Thoracic aorta (tissue), 2 donors: ENCODE measurements around the gene ATXN7. TPM values are rescaled to one million over a fixed set of nuclear protein-coding genes. Genes with fewer than 3 reads are reported as not detected.

ENCODE experiments used
- ATAC-seq: fragments of 150-250 bp; one replicate; pipeline ENCODE4 v1.8.0; 2017; ENCODE audit warnings: low read depth; ENCODE audit not compliant: insufficient number of reproducible peaks, low FRiP score
- DNase-seq: peaks from one replicate; pipeline ENCODE4 v3.0.0-alpha.2; 2020; ENCODE audit warnings: low spot score
- H3K27ac ChIP-seq, 2 donors: fragments of 200-600 bp; sonication (generic); 1 replicate in 1 of 2; 2 replicates in 1 of 2; pipeline ENCODE4 v1.5.1; 2016; ENCODE audit warnings: mild to moderate bottlenecking in 2 of 2, moderate library complexity in 2 of 2
- H3K27me3 ChIP-seq: fragments of 200-600 bp; sonication (generic); replicated peaks from 2 replicates; pipeline ENCODE4 v1.6.0; 2016; ENCODE audit warnings: mild to moderate bottlenecking; ENCODE audit not compliant: insufficient read depth
- H3K36me3 ChIP-seq: fragments of 200-600 bp; sonication (generic); one replicate; pipeline ENCODE4 v1.5.1; 2016
- H3K4me1 ChIP-seq, 2 donors: fragments of 200-600 bp; sonication (generic); 1 replicate in 1 of 2; 2 replicates in 1 of 2; pipeline versions ENCODE4 v1.5.1 to v1.6.0; 2016; ENCODE audit warnings: low read depth in 2 of 2, mild to moderate bottlenecking in 1 of 2; ENCODE audit not compliant: control insufficient read depth in 1 of 2
- H3K4me3 ChIP-seq: fragments of 200-600 bp; sonication (generic); 2 replicates; pipeline ENCODE4 v1.5.1; 2016; ENCODE audit warnings: mild to moderate bottlenecking
- H3K9me3 ChIP-seq: fragments of 200-600 bp; sonication (generic); 2 replicates; pipeline ENCODE4 v1.5.1; 2016
- CTCF ChIP-seq: fragments of 200-600 bp; sonication (generic); IDR thresholded peaks from one replicate; pipeline ENCODE4 v1.5.1; 2019; ENCODE audit warnings: antibody characterized with exemption
- total RNA-seq, 2 donors: library from RNA; depleted of rRNA; stranded (reverse); fragments of >200 nt; gene quantifications; one replicate each; pipeline versions ENCODE4 v1.1.0 to v1.2.3, GENCODE V29; 2016

The ATXN7 gene
- total RNA-seq, 2 donors from 2014 or later = 32.5 to 38.4 TPM

DNA sequence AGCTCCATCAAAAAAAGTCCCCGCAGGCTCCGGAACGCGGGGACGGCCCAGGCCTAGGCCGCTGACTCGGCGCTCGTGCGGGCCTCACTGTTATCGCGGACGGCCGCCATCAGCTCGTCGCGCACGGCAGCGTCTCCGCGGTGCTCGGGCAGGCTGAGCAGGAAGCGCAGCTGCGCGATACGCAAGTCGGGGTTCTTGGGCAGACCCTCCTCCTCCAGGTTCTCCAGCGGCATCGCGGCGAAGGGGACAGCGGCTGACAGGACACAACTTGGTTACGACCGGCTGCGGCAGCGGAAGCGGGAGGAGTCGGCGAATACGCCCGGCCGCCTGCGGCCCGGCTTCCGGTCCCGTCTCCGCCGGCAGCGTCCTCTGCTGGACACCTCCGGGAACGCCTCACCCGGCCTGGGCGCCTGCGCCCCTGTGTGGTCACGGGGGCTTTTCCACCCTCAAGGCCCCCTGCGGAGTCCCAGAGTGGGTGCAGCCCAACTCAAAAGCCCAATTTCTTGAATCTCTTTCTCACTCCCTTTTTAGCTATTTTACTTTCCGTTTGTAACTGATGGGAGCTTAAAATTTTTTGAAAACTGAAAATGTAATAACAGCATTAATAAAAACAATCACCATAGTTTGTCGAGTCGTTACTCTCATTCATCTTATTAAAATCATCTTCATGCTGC lies 159.7 kb downstream of the ATXN7 start, which contains the start of gene PSMD6:
PSMD6 (minus strand) TSS at position 308 of the 674 bp plus-strand sequence; CDS start at position 233, 75 bp downstream.
- Histone ChIP-seq H3K4me3 (peak within 1 kb of the TSS; percentile 91), H3K27ac (peak within 1 kb of the TSS; percentile 81 to 83), H3K4me1 (peaks cover 19 to 23% of the 10 kb centered on the region in 2 donors), H3K9me3 (no peaks in the 10 kb centered on the region), H3K36me3 (peaks cover 5% of the 10 kb centered on the region), H3K27me3 (no peaks in the 10 kb centered on the region)
- peak; percentile 99 for TF ChIP-seq CTCF
- peak; percentile 47 for ATAC-seq
- peak; percentile 50 for DNase-seq

DNA sequence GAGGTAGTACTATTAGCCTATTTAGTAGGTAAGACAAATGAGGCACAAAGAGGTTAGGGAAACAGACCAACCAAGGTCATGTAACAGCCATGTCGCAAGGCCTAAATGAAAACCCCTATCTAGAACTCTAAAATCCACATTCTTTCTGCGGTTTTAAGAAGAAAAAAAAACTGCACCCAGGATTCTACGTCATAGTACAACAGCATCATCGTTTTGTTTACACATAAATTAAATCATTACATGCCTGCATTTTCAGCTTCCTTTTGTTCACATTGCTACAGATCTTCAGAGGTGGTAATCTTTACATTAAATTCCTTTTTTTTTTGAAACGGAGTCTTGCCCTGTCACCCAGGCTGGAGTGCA lies 160.2 kb downstream of the ATXN7 start:
- DNase-seq (no peak), ATAC-seq (no peak)
- Histone ChIP-seq H3K36me3 (peaks cover 5% of the 10 kb centered on the region), H3K9me3 (no peaks in the 10 kb centered on the region), H3K27me3 (no peaks in the 10 kb centered on the region), H3K4me3 (peak overlapping the region; percentile 91), H3K4me1 (peaks cover 19 to 23% of the 10 kb centered on the region in 2 donors), H3K27ac (peak overlapping the region; percentile 81 to 83)
- no peak for TF ChIP-seq CTCF

DNA sequence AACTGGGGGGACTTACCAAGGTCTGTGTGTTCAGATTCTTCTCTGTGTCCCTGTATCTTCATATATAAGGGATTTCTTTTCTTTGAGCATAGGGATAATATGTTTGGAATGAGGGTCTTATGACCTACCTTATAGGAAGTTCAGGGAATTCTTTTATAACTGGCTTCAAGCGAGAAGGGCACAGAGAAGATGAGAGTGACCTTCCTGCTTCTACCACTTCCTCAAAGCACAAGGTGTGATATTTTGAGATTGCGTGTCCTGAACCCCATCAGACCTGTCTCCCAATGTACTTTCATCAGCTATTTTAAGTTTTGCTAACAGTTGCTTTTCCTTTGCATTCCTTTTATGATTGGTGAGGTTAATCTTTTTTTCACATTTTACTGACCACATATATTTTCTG lies 162.7 kb downstream of the ATXN7 start:
- Histone ChIP-seq H3K4me3 (no peak overlapping the region), H3K36me3 (no peaks in the 10 kb centered on the region), H3K27ac (no peak overlapping the region), H3K27me3 (no peaks in the 10 kb centered on the region), H3K4me1 (peaks cover 13 to 21% of the 10 kb centered on the region in 2 donors), H3K9me3 (no peaks in the 10 kb centered on the region)
- ATAC-seq (no peak), DNase-seq (no peak)
- no peak for TF ChIP-seq CTCF

GRCh38 chr3:64027658-64028057 lies 164.0 kb downstream of the ATXN7 start:
- Histone ChIP-seq H3K9me3 (no peaks in the 10 kb centered on the region), H3K27ac (no peak overlapping the region), H3K4me1 (peaks cover 4 to 8% of the 10 kb centered on the region in 2 donors), H3K27me3 (no peaks in the 10 kb centered on the region), H3K4me3 (no peak overlapping the region), H3K36me3 (no peaks in the 10 kb centered on the region)
- ATAC-seq = no peak
- TF ChIP-seq CTCF = no peak
- no peak for DNase-seq

DNA sequence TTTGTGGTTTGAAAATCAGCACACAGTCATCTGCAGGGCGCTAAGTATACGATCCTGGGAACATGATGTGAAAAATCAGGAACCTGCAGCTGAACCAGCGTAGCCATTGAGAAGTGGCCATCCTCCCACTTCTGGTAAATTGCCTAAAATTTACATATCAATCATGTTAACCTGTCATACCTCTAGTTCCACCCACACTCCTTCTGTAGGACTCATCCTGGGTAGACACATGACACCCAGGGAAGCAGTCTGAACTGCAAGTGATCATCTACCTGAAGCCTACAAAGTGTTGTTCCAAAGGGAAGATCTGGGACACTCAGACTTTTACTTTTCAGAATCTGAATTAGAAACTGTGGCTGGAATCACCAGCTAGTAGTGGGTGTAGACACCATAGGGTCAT lies 165.1 kb downstream of the ATXN7 start:
- Histone ChIP-seq H3K9me3 (no peaks in the 10 kb centered on the region), H3K27me3 (no peaks in the 10 kb centered on the region), H3K36me3 (no peaks in the 10 kb centered on the region), H3K4me3 (no peak overlapping the region), H3K4me1 (peaks cover 2 to 6% of the 10 kb centered on the region in 2 donors), H3K27ac (no peak overlapping the region)
- ATAC-seq (no peak), DNase-seq (no peak)
- TF ChIP-seq CTCF = no peak
